ENCODE results near the gene OTOA.
"Not testable (repeated sequence)": the region's sequence is repeated elsewhere in the genome, so short reads cannot be mapped to it uniquely, and the experiment has no call there.

- TF ChIP-seq ZNF184 (tag by site-specific recombination; IDR thresholded peaks at IDR 0.05); ZNF501 (tag by site-specific recombination; IDR thresholded peaks at IDR 0.05); CTCF (tag by site-specific recombination; IDR thresholded peaks at IDR 0.05); SETDB1 (IDR thresholded peaks at IDR 0.05; ENCODE audit: insufficient read length, low read length); ZNF19 (tag by site-specific recombination; IDR thresholded peaks at IDR 0.05; ENCODE audit: low read depth); ZNF843 (tag by site-specific recombination; IDR thresholded peaks at IDR 0.05); EGR2 (tag by site-specific recombination; IDR thresholded peaks at IDR 0.05; ENCODE audit: low read depth); PBX3 (CRISPR knock-in tag; IDR thresholded peaks at IDR 0.05); ZNF175 (tag by site-specific recombination; IDR thresholded peaks at IDR 0.05); REST (tag by site-specific recombination; IDR thresholded peaks at IDR 0.05); YY1 (tag by site-specific recombination; IDR thresholded peaks at IDR 0.05): not testable (repeated sequence)
These were observed 109.4 kb downstream of the OTOA start for GRCh38 chr16:21773207-21773553.
